22Rv1 (cell line): ENCODE results near the gene CTTNBP2.

Source experiments
- CTCF ChIP-seq: fragments of 450-650 bp; IDR thresholded peaks from 2 replicates; pipeline ENCODE4 v1.5.1; 2017; ENCODE audit warnings: mild to moderate bottlenecking
- ZFX ChIP-seq: fragments of 450-650 bp; IDR thresholded peaks from 2 replicates; pipeline ENCODE4 v1.6.1; 2017; ENCODE audit warnings: antibody characterized with exemption, borderline replicate concordance

DNA sequence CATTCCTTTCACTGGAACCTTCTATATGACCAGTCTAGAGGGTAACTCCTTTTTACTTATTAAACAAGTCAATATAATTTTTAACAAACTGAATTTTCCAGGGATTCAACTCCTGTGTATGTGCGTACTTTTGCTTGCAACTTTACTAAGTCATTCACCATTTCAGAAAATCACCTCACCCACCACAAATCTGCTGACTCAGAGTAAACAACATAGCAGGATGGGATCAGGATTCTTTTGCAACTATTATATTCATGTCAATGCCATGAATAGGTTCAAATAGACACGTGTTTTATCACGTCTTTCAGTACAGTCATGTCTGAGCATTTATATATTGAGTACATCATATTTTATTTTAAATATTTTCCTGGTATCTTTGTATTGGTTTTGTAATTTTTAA, 14.5 kb downstream of the CTTNBP2 start:
- TF ChIP-seq CTCF (no peak), ZFX (no peak)
